ENCODE results near the gene RGS7. TPM values are rescaled to one million over a fixed set of nuclear protein-coding genes. Genes with fewer than 3 reads are reported as not detected.
"Not testable (repeated sequence)": the region's sequence is repeated elsewhere in the genome, so short reads cannot be mapped to it uniquely, and the experiment has no call there.

Gene RGS7
- total and polyA plus RNA-seq, 10 donors = 0.09 to 1.8 (median 0.72) TPM; not detected in 1

DNA sequence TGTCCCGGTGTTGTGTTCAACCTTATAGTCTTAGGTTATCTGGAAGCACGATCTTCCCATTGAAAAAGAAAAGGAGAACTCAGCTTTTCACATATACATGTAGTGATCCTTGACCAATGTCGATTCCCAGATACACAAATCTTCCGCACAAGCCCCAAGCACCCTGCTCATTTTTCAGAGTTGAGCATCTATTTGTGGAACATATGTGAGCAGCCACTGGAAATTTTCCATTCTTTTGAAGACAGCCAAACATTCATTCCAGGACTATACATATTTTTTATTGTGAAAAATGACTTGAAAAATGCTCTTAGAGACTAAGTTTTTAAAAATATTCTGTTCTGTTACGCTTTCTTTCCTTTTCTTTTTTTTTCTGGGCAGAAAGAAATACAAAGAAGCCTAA lies 371.9 kb downstream of the RGS7 start:
- 74 to 85% (median 78%) methylated on average over 5 of the region's 5 CpGs for WGBS, 5 donors
- intact Hi-C loops (cut with DNase I; ENCODE audit: low total_unique reads) = no loop called here
- DNase-seq = no peak
- Histone ChIP-seq H3K36me3 (no peaks in the 10 kb centered on the region), H3K27me3 (replicated peaks in 1 of 7) (no peaks in the 10 kb centered on the region), H3K27ac (no peak overlapping the region), H3K9me3 (no peaks in the 10 kb centered on the region), H3K4me3 (no peak overlapping the region), H3K4me1 (no peaks in the 10 kb centered on the region)
- TF ChIP-seq POLR2A (IDR thresholded peaks at IDR 0.05) = no peak
- TF ChIP-seq POLR2AphosphoS5 (IDR thresholded peaks at IDR 0.05) = no peak
- TF ChIP-seq, protein P1, sequence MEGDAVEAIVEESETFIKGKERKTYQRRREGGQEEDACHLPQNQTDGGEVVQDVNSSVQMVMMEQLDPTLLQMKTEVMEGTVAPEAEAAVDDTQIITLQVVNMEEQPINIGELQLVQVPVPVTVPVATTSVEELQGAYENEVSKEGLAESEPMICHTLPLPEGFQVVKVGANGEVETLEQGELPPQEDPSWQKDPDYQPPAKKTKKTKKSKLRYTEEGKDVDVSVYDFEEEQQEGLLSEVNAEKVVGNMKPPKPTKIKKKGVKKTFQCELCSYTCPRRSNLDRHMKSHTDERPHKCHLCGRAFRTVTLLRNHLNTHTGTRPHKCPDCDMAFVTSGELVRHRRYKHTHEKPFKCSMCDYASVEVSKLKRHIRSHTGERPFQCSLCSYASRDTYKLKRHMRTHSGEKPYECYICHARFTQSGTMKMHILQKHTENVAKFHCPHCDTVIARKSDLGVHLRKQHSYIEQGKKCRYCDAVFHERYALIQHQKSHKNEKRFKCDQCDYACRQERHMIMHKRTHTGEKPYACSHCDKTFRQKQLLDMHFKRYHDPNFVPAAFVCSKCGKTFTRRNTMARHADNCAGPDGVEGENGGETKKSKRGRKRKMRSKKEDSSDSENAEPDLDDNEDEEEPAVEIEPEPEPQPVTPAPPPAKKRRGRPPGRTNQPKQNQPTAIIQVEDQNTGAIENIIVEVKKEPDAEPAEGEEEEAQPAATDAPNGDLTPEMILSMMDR (IDR thresholded peaks at IDR 0.05 in 8 of 11, conservative IDR thresholded peaks at IDR 0.05 in 3 of 11) = no peak

DNA sequence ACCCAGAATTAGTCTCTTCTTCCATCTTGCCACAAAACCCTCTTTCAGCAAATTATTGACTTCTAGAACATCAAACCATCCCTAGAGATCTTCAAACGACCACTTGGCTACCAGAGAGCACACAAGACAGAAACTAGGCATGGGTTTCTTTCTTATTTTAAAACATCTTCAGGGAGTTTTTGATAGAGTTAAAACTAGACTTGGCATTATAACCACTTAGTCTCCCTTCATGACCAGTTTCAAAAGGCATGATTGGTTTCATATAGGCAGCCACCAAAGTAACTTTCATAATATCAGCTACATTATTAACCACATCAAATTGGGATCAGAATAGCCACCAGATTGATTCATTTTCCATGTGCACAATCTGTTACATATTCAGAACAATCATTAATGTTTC lies 376.7 kb downstream of the RGS7 start:
- Histone ChIP-seq H3K27ac (no peak overlapping the region), H3K36me3 (no peaks in the 10 kb centered on the region), H3K27me3 (replicated peaks in 1 of 7) (no peaks in the 10 kb centered on the region), H3K4me1 (no peaks in the 10 kb centered on the region), H3K4me3 (no peak overlapping the region), H3K9me3 (no peaks in the 10 kb centered on the region)
- WGBS, 5 donors = 35 to 62% (median 47%) methylated on average over 1 of the region's 1 CpG
- no peak for DNase-seq
- no peak for TF ChIP-seq POLR2A (IDR thresholded peaks at IDR 0.05)
- TF ChIP-seq POLR2AphosphoS5 (IDR thresholded peaks at IDR 0.05) = no peak
- TF ChIP-seq, protein P1 (IDR thresholded peaks at IDR 0.05 in 8 of 11, conservative IDR thresholded peaks at IDR 0.05 in 3 of 11) = no peak
- intact Hi-C loops (cut with DNase I; ENCODE audit: low total_unique reads) = no loop called here

DNA sequence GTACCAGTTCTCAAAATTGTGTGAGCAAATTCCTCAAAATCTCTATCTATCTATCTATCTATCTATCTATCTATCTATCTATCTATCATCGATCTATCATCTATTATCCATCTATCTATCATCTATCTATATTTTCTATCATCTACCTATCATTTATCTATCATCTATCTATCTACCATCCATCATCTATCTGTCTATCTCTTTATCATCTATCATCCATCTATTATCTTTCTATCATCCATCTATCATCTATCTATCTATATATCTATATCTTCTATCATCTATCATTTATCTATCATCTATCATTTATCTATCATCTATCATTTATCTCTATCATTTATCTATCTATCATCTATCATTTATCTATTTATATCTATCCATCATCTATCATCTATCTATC lies 380.3 kb downstream of the RGS7 start:
- Histone ChIP-seq H3K36me3 (no peaks in the 10 kb centered on the region), H3K27ac (no peak overlapping the region), H3K27me3 (replicated peaks in 1 of 7) (no peaks in the 10 kb centered on the region), H3K9me3 (no peaks in the 10 kb centered on the region), H3K4me1 (no peaks in the 10 kb centered on the region), H3K4me3 (no peak overlapping the region)
- intact Hi-C loops (cut with DNase I; ENCODE audit: low total_unique reads) = no loop called here
- DNase-seq = no peak
- TF ChIP-seq, protein P1 (IDR thresholded peaks at IDR 0.05 in 8 of 11, conservative IDR thresholded peaks at IDR 0.05 in 3 of 11) = no peak
- 81 to 100% (median 83%) methylated on average over 1 of the region's 1 CpG for WGBS, 5 donors

DNA sequence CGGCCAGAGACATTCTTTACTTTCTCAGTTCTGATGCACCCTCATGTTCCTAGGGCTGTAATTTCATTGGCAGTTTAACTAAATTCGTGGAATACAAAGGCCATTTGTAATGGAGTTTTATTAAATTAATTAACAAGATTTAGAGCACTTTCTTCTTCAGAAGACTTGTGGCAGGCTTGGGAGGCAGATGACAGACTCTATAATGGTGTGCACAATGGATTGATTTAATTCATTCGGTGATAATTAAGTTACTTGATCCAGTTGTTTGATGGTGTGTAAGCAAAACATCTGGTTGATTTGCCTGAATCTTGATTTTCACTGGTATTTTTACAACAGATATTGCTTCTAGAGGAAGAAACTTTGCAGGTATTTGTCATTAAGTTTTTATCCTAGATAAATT lies 383.1 kb downstream of the RGS7 start:
- intact Hi-C loops (cut with DNase I; ENCODE audit: low total_unique reads) = no loop called here
- Histone ChIP-seq H3K27ac (no peak overlapping the region), H3K36me3 (no peaks in the 10 kb centered on the region), H3K4me1 (no peaks in the 10 kb centered on the region), H3K4me3 (no peak overlapping the region), H3K27me3 (replicated peaks in 1 of 7) (no peaks in the 10 kb centered on the region), H3K9me3 (no peaks in the 10 kb centered on the region)
- WGBS, 5 donors = 77 to 91% (median 86%) methylated on average over 3 of the region's 3 CpGs
- TF ChIP-seq, protein P1 (IDR thresholded peaks at IDR 0.05 in 8 of 11, conservative IDR thresholded peaks at IDR 0.05 in 3 of 11) = no peak
- no peak for TF ChIP-seq POLR2AphosphoS5 (IDR thresholded peaks at IDR 0.05)
- no peak for TF ChIP-seq POLR2A (IDR thresholded peaks at IDR 0.05)
- no peak for DNase-seq

DNA sequence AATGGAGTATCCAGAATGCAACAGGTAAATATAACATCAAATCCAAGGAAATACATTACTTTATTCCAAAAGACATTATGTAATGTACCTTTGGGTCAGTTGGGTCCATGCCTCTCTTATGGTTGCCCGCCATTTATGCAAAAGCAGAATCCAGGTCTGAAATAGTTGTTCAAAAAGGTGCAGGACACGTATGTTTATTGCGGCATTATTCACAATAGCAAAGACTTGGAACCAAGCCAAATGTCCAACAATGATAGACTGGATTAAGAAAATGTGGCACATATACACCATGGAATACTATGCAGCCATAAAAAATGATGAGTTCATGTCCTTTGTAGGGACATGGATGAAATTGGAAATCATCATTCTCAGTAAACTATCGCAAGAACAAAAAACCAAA lies 384.9 kb downstream of the RGS7 start:
- intact Hi-C loops (cut with DNase I; ENCODE audit: low total_unique reads); H3K27ac ChIP-seq; H3K36me3 ChIP-seq; H3K4me3 ChIP-seq; H3K27me3 ChIP-seq (replicated peaks in 1 of 7); H3K4me1 ChIP-seq; H3K9me3 ChIP-seq; DNase-seq: not testable (repeated sequence)
- 89 to 96% (median 95%) methylated on average over 3 of the region's 4 CpGs for WGBS, 5 donors
